Measurements from ENCODE around the gene SCYGR3. TPM values are rescaled to one million over a fixed set of nuclear protein-coding genes. Genes with fewer than 3 reads are reported as not detected.

The SCYGR3 gene
- total and polyA plus RNA-seq, 2 of the 8 experiments (the other 6 are each of a cell fraction or from before 2014, with no cell fraction given) = not detected

DNA sequence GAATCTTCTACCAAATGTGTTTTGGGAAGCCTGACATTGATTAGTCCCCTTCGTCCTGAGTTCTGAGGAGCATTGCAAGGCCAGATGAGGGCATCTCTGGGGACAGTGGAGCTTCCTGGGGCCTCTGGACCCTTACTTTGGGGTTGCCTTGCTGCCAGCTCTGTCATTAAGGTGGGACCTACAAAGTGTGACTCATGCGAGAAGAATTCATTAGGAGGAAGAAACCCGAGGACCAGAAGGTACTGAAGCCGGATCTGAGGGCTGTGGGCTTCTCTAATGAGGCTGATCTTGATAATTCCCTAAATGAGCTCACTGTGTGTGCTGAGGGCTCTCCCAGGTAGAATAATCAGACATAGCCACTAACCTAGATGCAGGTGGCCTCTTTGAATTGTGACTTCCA, 16.6 kb downstream of the SCYGR3 start:
- Histone ChIP-seq H2BK20ac (ENCODE audit: low read length) (no peak overlapping the region), H3K27ac (ENCODE audit: low read depth, low read length) (no peak overlapping the region), H3K14ac (ENCODE audit: insufficient read length) (no peak overlapping the region), H2BK15ac (ENCODE audit: low read length) (no peak overlapping the region), H3K23me2 (ENCODE audit: low read depth, low read length) (no peaks in the 10 kb centered on the region), H4K8ac (ENCODE audit: extremely low read depth, insufficient read depth, low read length) (no peak overlapping the region), H3K9ac (replicated peaks in 1 of 4; ENCODE audit: extremely low read depth in 1 of 4, low read depth in 3 of 4, low read length in 3 of 4) (no peak overlapping the region), H2AFZ (ENCODE audit: low read length) (0 out of 2 replicates have a peak overlapping the region, but pooled peaks have one; percentile 71), H4K20me1 (replicated peaks in 1 of 2; ENCODE audit: control insufficient read depth in 1 of 2, insufficient read depth in 2 of 2, low read length in 2 of 2) (no peaks in the 10 kb centered on the region), H3K4me3 (ENCODE audit: extremely low read depth in 1 of 4, insufficient read depth in 2 of 4, low read depth in 3 of 4, low read length in 4 of 4) (no peak overlapping the region), H3K9me3 (ENCODE audit: insufficient read depth in 2 of 2, low read depth in 1 of 2, low read length in 1 of 2) (no peaks in the 10 kb centered on the region), H2BK12ac (ENCODE audit: low read depth, low read length) (no peak overlapping the region), H3K23ac (ENCODE audit: insufficient read length) (no peak overlapping the region), H3K79me1 (ENCODE audit: low read depth, low read length) (no peaks in the 10 kb centered on the region), H3K36me3 (ENCODE audit: control insufficient read depth in 2 of 4, insufficient read depth in 4 of 4, low read length in 3 of 4) (no peaks in the 10 kb centered on the region), H4K5ac (ENCODE audit: insufficient read length, low read depth, low read length) (no peak overlapping the region), H3K18ac (ENCODE audit: extremely low read depth, low read length) (0 out of 2 replicates have a peak overlapping the region, but pooled peaks have one; percentile 19), H2AK5ac (ENCODE audit: low read depth, low read length) (no peak overlapping the region), H2BK5ac (ENCODE audit: low read depth, low read length) (no peak overlapping the region), H3K4ac (replicated peaks; ENCODE audit: insufficient read length, low read depth, low read length) (no peak overlapping the region), H3K4me1 (replicated peaks in 1 of 4; ENCODE audit: control insufficient read depth in 3 of 4, insufficient read depth in 4 of 4, low read length in 3 of 4) (peaks cover 0 to 7% (median 0%) of the 10 kb centered on the region in 4 experiments; a peak in 2 of 7 replicates), H3K56ac (replicated peaks; ENCODE audit: insufficient read length, low read depth, low read length) (no peak overlapping the region), H4K91ac (replicated peaks; ENCODE audit: insufficient read length, low read length) (no peak overlapping the region), H3K27me3 (replicated peaks in 1 of 4; ENCODE audit: control insufficient read depth in 3 of 4, extremely low read depth in 1 of 4, insufficient read depth in 3 of 4, low read length in 3 of 4) (no peaks in the 10 kb centered on the region), H3K4me2 (ENCODE audit: insufficient read depth in 1 of 2, low read depth in 2 of 2, low read length in 2 of 2) (no peak overlapping the region), H2BK120ac (replicated peaks; ENCODE audit: low read depth, low read length) (no peak overlapping the region), H3K79me2 (ENCODE audit: control insufficient read depth in 1 of 2, insufficient read depth in 2 of 2, low read length in 2 of 2) (no peaks in the 10 kb centered on the region)
- no peak for FAIRE-seq
- POLR2A ChIA-PET (ENCODE audit: partially characterized antibody) = no interaction called here
- 76% methylated on average over 4 of the region's 4 CpGs; no CpG with 5 or more reads in 1 of the 2 experiments for WGBS, 2 experiments (ENCODE audit: extremely low coverage in 1 of 2, insufficient coverage in 1 of 2, insufficient read length in 1 of 2, insufficient replicate concordance in 2 of 2, low coverage in 1 of 2, low lambda C conversion rate in 2 of 2, missing lambda C conversion rate in 1 of 2)
- CTCF ChIA-PET (ENCODE audit: partially characterized antibody) = interaction anchor here (0.6 to 3.8 kb wide), 6 partner anchors 9 to 192 kb away, joined by 3 to 14 read pairs (median 4); no protein-coding TSS in a partner anchor
- TF ChIP-seq JUND (IDR thresholded peaks at IDR 0.05; ENCODE audit: low read length) (peak; percentile 85; the same call in 1 of the 2 replicates), TAF7 (optimal IDR thresholded peaks at IDR 0.05; ENCODE audit: borderline replicate concordance, low read depth, low read length) (no peak), TAF1 (IDR thresholded peaks at IDR 0.05; ENCODE audit: low read depth, low read length) (no peak)
- no peak for DNase-seq (ENCODE audit: low read depth in 1 of 2, low spot score in 2 of 2)
